IMR-90 (cell line): Measurements from ENCODE around the gene C1GALT1. TPM values are rescaled to one million over a fixed set of nuclear protein-coding genes. Genes with fewer than 3 reads are reported as not detected.

ENCODE experiments used
- ATAC-seq: fragments of 200-7000 bp; cut with Tn5 transposase; 2 replicates; pipeline ENCODE4 v1.9.1; 2020; ENCODE audit warnings: low read depth, mild to moderate bottlenecking, moderate library complexity
- BruUV-seq: library from RNA; stranded (reverse); fragments of 400-500 nt; replicated peaks from 2 replicates; lab custom pipeline; 2021; lab: Mats Ljungman, UMichigan
- CTCF ChIA-PET: fragments of 300-600 bp; formaldehyde crosslinking; extraction: SDS; loops from one replicate; lab custom pipeline; 2021; ENCODE audit warnings: antibody characterized with exemption; lab: Yijun Ruan, JAX
- POLR2A ChIA-PET: fragments of 300-600 bp; sonication (Branson Sonifier 250); formaldehyde crosslinking; loops from one replicate; lab custom pipeline; 2022; ENCODE audit warnings: antibody characterized with exemption; ENCODE audit not compliant: unreplicated experiment; lab: Charles Lee
- DNase-seq: peaks from one replicate; pipeline ENCODE4 v3.0.0; 2013
- H2AFZ ChIP-seq: replicated peaks from 2 replicates; pipeline ENCODE3; 2013; ENCODE audit warnings: low read length, mild to moderate bottlenecking; ENCODE audit not compliant: poor library complexity
- H2AK5ac ChIP-seq: 2 replicates; pipeline ENCODE4 v1.6.1; 2013; ENCODE audit warnings: low read depth, low read length, inconsistent platforms
- H2AK9ac ChIP-seq: replicated peaks from 2 replicates; pipeline ENCODE3; 2013; ENCODE audit warnings: mild to moderate bottlenecking, low read depth, low read length, moderate library complexity; ENCODE audit not compliant: poor library complexity
- H2BK120ac ChIP-seq: 2 replicates; pipeline ENCODE4 v1.6.1; 2013; ENCODE audit warnings: low read depth, low read length, inconsistent platforms
- H2BK15ac ChIP-seq: 3 replicates; pipeline ENCODE4 v1.6.1; 2013; ENCODE audit warnings: low read depth, low read length, inconsistent platforms
- H2BK20ac ChIP-seq: 2 replicates; pipeline ENCODE4 v1.6.1; 2013; ENCODE audit warnings: low read depth, mild to moderate bottlenecking, inconsistent platforms, low read length, moderate library complexity
- H2BK5ac ChIP-seq: 2 replicates; pipeline ENCODE4 v1.6.1; 2013; ENCODE audit warnings: mild to moderate bottlenecking, low read depth, low read length, inconsistent platforms; ENCODE audit not compliant: poor library complexity, severe bottlenecking
- H3K14ac ChIP-seq: replicated peaks from 2 replicates; pipeline ENCODE4 v1.6.1; 2013; ENCODE audit warnings: low read depth, low read length, inconsistent platforms
- H3K18ac ChIP-seq: 2 replicates; pipeline ENCODE4 v1.6.1; 2013; ENCODE audit warnings: low read depth, low read length, control low read depth
- H3K23ac ChIP-seq: 2 replicates; pipeline ENCODE4 v1.6.1; 2013; ENCODE audit warnings: low read depth, low read length, inconsistent platforms
- H3K27ac ChIP-seq: 2 replicates; pipeline ENCODE4 v1.5.1; 2013; ENCODE audit warnings: mild to moderate bottlenecking, control low read depth, low read length; ENCODE audit not compliant: insufficient read depth
- H3K27me3 ChIP-seq: 2 replicates; pipeline ENCODE4 v1.6.1; 2013; ENCODE audit warnings: low read length; ENCODE audit not compliant: control insufficient read depth, insufficient read depth
- H3K36me3 ChIP-seq: 2 replicates; pipeline ENCODE4 v1.6.1; 2013; ENCODE audit warnings: low read length, mixed read lengths; ENCODE audit not compliant: control insufficient read depth, insufficient read depth
- H3K4ac ChIP-seq: 2 replicates; pipeline ENCODE4 v1.6.1; 2013; ENCODE audit warnings: low read depth, low read length, inconsistent platforms
- H3K4me1 ChIP-seq: 2 replicates; pipeline ENCODE4 v1.6.1; 2013; ENCODE audit warnings: low read length, mixed read lengths; ENCODE audit not compliant: control insufficient read depth, insufficient read depth
- H3K4me2 ChIP-seq: 2 replicates; pipeline ENCODE4 v1.6.1; 2013; ENCODE audit warnings: low read depth, mild to moderate bottlenecking, control low read depth, low read length, moderate library complexity
- H3K4me3 ChIP-seq: 2 replicates; pipeline ENCODE4 v1.5.1; 2013; ENCODE audit warnings: low read depth, mild to moderate bottlenecking, control low read depth, low read length, moderate library complexity; ENCODE audit not compliant: insufficient read depth
- H3K56ac ChIP-seq: 2 replicates; pipeline ENCODE4 v1.6.1; 2013; ENCODE audit warnings: low read length, inconsistent platforms; ENCODE audit not compliant: insufficient read depth; ENCODE audit errors: extremely low read depth
- H3K79me1 ChIP-seq, 2 experiments: 2 replicates each; pipeline ENCODE4 v1.6.1; 2013; ENCODE audit warnings: low read length in 2 of 2, inconsistent platforms in 1 of 2, low read depth in 1 of 2
- H3K9ac ChIP-seq: 2 replicates; pipeline ENCODE4 v1.6.1; 2013; ENCODE audit warnings: low read depth, low read length, control low read depth
- H3K9me1 ChIP-seq: 2 replicates; pipeline ENCODE4 v1.6.1; 2013; ENCODE audit warnings: low read length, inconsistent platforms; ENCODE audit not compliant: insufficient read depth
- H3K9me3 ChIP-seq: 2 replicates; pipeline ENCODE4 v1.6.1; 2013; ENCODE audit warnings: low read length; ENCODE audit not compliant: control insufficient read depth, insufficient read depth
- H4K20me1 ChIP-seq: 2 replicates; pipeline ENCODE4 v1.6.1; 2013; ENCODE audit warnings: low read length, inconsistent platforms; ENCODE audit not compliant: insufficient read depth
- H4K5ac ChIP-seq: 2 replicates; pipeline ENCODE4 v1.6.1; 2013; ENCODE audit warnings: mild to moderate bottlenecking, low read depth, low read length, control low read depth
- H4K8ac ChIP-seq, 2 experiments: 2 replicates each; pipeline ENCODE4 v1.6.1; 2013; ENCODE audit warnings: low read depth in 2 of 2, low read length in 2 of 2, control low read depth in 1 of 2, inconsistent platforms in 1 of 2
- H4K91ac ChIP-seq: 2 replicates; pipeline ENCODE4 v1.6.1; 2013; ENCODE audit warnings: low read depth, low read length, inconsistent platforms; ENCODE audit not compliant: insufficient read depth
- BHLHE40 ChIP-seq: fragments of 150-350 bp; IDR thresholded peaks from 2 replicates; pipeline ENCODE4 v1.6.1; 2016; ENCODE audit warnings: mild to moderate bottlenecking, low read depth, low read length
- CEBPB ChIP-seq: IDR thresholded peaks from 2 replicates; pipeline ENCODE4 v1.6.1; 2012; ENCODE audit warnings: low read depth, low read length, improper control_type of control experiment
- CHD1 ChIP-seq: IDR thresholded peaks from 2 replicates; pipeline ENCODE4 v1.6.1; 2012; ENCODE audit warnings: low read depth, low read length, improper control_type of control experiment
- CTCF ChIP-seq: conservative IDR thresholded peaks from 2 replicates; pipeline ENCODE4 v1.5.1; 2012; ENCODE audit warnings: mild to moderate bottlenecking, low read depth, low read length, improper control_type of control experiment
- FOS ChIP-seq: fragments of 150-350 bp; IDR thresholded peaks from 2 replicates; pipeline ENCODE4 v1.6.1; 2016; ENCODE audit warnings: low read depth, low read length
- MAFK ChIP-seq: IDR thresholded peaks from 2 replicates; pipeline ENCODE4 v1.6.1; 2012; ENCODE audit warnings: low read depth, low read length, improper control_type of control experiment
- NFE2L2 ChIP-seq: fragments of 150-350 bp; IDR thresholded peaks from 2 replicates; pipeline ENCODE4 v1.6.1; 2016; ENCODE audit warnings: low read depth, mild to moderate bottlenecking, low read length
- RFX5 ChIP-seq: IDR thresholded peaks from 2 replicates; pipeline ENCODE4 v1.8.0; 2012; ENCODE audit warnings: low read depth, mild to moderate bottlenecking, low read length, moderate library complexity
- SMC3 ChIP-seq: fragments of 150-350 bp; IDR thresholded peaks from 2 replicates; pipeline ENCODE4 v1.6.1; 2016; ENCODE audit warnings: low read depth, mild to moderate bottlenecking, antibody characterized with exemption, low read length, moderate library complexity
- USF2 ChIP-seq: fragments of 150-350 bp; IDR thresholded peaks from 2 replicates; pipeline ENCODE4 v1.6.1; 2017; ENCODE audit warnings: mild to moderate bottlenecking, antibody characterized with exemption, low read length, low read depth
- WGBS, 2 experiments: methylation state at CpG; one replicate each; pipeline versions ENCODE4 v1.1.5 to v1.1.7; 2013; ENCODE audit warnings: missing lambda C conversion rate in 2 of 2; ENCODE audit not compliant: insufficient read length in 1 of 2; ENCODE audit errors: extremely low coverage in 2 of 2; 5-methylcytosine and 5-hydroxymethylcytosine counted together
- dilution Hi-C: fragments of 300-500 bp; cut with HindIII; formaldehyde crosslinking; loops from one replicate; pipeline ENCODE4 v1.14.3; 2018; ENCODE audit warnings: low sequenced_read_pairs; ENCODE audit not compliant: unreplicated experiment
- in situ Hi-C: fragments of 300-500 bp; cut with MboI; formaldehyde crosslinking; loops from 3 replicates; pipeline ENCODE4 v1.14.3; 2019; ENCODE audit warnings: low sequenced_read_pairs, inconsistent platforms, mixed read lengths
- intact Hi-C: fragments of 100-400 bp; cut with micrococcal nuclease; formaldehyde crosslinking; loops from 2 replicates; pipeline ENCODE4 v1.10.0; 2022
- polyA plus RNA-seq, 3 experiments: library from polyadenylated mRNA; depleted of rRNA; stranded (reverse); fragments of >200 nt; gene quantifications; 2 replicates each; pipeline ENCODE4 v1.2.3, GENCODE V29; 2012; ENCODE audit warnings: low replicate concordance in 1 of 3
- total RNA-seq: library from RNA; depleted of rRNA; stranded (reverse); fragments of >200 nt; gene quantifications from 2 replicates; pipeline ENCODE4 v1.2.3, GENCODE V29; 2012

Gene C1GALT1
- total and polyA plus RNA-seq, 2 of the 4 experiments (the other 2 are of a cell fraction): 11.6 to 12.2 TPM

GRCh38 chr7:7246223-7246622 is 63.9 kb downstream of the C1GALT1 start:
- no peak overlapping the region for H3K27ac ChIP-seq
- no peak overlapping the region for H2BK5ac ChIP-seq
- ChIA-PET CTCF (no interaction called here), POLR2A (no interaction called here)
- ATAC-seq (no peak), DNase-seq (no peak)
- TF ChIP-seq USF2 (no peak), NFE2L2 (no peak), BHLHE40 (no peak), CEBPB (no peak), SMC3 (no peak), MAFK (no peak), RFX5 (no peak), FOS (no peak), CTCF (no peak), CHD1 (no peak)
- no peak overlapping the region for H2AK5ac ChIP-seq
- H3K4ac ChIP-seq: no peak overlapping the region
- no peak overlapping the region for H2BK120ac ChIP-seq
- no peak overlapping the region for H3K4me3 ChIP-seq
- no peaks in the 10 kb centered on the region for H3K4me1 ChIP-seq
- H3K79me1 ChIP-seq: no peaks in the 10 kb centered on the region
- H3K56ac ChIP-seq: no peak overlapping the region
- no peaks in the 10 kb centered on the region for H3K9me3 ChIP-seq
- no peak overlapping the region for H3K4me2 ChIP-seq
- H2BK20ac ChIP-seq: no peak overlapping the region
- H3K18ac ChIP-seq: no peak overlapping the region
- H2AK9ac ChIP-seq: no peak overlapping the region
- no peaks in the 10 kb centered on the region for H3K27me3 ChIP-seq
- H4K91ac ChIP-seq: no peak overlapping the region
- H3K14ac ChIP-seq: no peak overlapping the region
- BruUV-seq: no TSS peak
- in situ Hi-C loops (no loop called here), intact Hi-C loops (no loop called here), dilution Hi-C loops (no loop called here)
- H3K23ac ChIP-seq: no peak overlapping the region
- H3K36me3 ChIP-seq: no peaks in the 10 kb centered on the region
- H4K8ac ChIP-seq: no peak overlapping the region
- no peak overlapping the region for H2BK15ac ChIP-seq
- no peak overlapping the region for H4K5ac ChIP-seq
- no CpG with 5 or more reads among the region's 3 CpGs for WGBS, 2 experiments
- no peaks in the 10 kb centered on the region for H4K20me1 ChIP-seq
- H2AFZ ChIP-seq: no peak overlapping the region
- H3K9ac ChIP-seq: no peak overlapping the region
- no peaks in the 10 kb centered on the region for H3K9me1 ChIP-seq
